HG03575 (cell line): ENCODE results near the gene ELOF1.
"Not testable (repeated sequence)": the region's sequence is repeated elsewhere in the genome, so short reads cannot be mapped to it uniquely, and the experiment has no call there.

ENCODE experiments used
- ATAC-seq: cut with Tn5 transposase; IDR thresholded peaks from one replicate; pipeline ENCODE4 v1.9.1; 2021; ENCODE audit not compliant: unreplicated experiment, insufficient number of reproducible peaks, low FRiP score; ENCODE audit errors: extremely low read depth

The ELOF1 gene

DNA sequence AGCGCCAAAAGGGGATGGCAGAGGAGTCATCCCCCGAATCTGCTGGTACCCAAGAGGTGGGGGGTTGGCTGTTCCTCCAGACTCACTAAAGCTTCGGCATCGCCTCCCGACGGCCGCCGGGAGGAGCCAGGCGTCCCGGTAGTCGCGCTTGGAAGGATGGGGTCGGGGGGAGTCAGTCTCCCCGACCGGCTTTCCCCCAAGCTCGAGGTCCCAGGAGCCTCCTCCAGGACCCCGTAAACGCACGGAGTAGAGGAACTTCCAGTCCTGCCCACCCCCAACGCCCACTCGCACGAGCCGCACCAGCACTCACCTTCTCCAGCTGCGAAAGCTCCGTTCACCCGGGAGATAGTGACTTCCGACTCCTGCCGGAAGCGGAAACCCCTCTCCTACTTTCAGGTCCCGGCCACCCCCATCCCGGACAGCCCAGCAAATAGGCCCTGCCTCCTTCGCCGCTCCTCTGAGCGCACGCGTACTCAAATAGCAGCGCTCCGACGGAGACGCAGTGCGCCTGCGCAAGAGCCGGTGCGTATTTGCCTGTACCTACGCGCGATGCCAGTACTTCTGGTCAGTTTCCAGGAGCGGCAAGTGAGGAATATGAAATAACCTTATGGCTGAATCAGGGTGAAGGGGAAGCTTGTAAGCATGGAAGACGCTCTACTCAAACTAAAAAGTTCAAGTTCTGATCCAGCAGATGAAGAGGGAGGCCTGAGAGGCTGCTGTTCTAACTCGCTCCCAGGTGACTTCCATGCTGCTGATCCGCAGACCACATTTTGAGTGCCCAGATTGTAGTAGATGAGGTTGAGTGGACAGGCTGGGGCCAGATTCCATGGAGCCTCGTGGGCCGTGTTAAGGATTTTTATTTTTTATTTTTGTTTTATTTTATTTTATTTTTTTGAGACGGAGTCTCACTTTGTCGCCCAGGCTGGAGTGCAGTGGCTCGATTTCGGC lies at the start of gene ELOF1:
Gene ELOF1, minus strand, starts transcription at position 350 of the 948 bp plus-strand sequence. CDS start 4,883 bp downstream, outside the sequence.
- ATAC-seq = no peak

DNA sequence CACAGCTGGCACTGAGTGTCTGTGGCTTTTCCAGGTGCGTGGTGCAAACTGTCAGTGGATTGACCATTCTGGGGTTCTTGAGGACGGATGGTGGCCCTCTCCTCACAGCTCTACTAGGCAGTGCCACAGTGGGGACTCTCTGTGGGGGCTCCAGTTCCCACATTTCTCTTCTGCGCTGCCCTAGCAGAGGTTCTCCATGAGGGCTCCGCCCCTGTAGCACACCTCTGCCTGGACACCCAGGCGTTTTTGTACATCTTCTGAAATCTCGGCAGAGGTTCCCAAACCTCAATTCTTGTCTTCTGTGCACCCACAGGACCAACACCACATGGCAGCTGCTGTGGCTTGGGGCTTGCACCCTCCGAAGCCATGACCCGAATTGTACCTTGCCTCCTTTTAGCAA lies 47.5 kb upstream of the ELOF1 start:
- ATAC-seq = no peak

DNA sequence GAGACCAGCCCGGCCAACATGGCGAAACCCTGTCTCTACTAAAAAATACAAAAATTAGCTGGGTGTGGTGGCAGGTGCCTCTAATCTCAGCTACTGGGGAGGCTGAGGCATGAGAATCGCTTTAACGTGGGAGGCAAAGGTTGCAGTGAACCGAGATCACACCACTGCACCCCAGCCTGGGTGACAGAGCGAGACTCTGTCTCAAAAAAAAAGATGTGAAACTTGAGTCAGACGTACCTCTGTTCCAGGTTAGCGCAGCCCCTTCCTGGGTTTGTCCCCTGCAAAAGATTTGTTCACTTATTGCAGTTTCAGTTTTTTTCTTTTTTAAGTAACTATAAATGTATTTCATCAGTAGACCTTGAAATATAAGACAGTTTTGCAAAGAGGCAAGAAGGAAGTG lies 40.7 kb upstream of the ELOF1 start:
- ATAC-seq = not testable (repeated sequence)

DNA sequence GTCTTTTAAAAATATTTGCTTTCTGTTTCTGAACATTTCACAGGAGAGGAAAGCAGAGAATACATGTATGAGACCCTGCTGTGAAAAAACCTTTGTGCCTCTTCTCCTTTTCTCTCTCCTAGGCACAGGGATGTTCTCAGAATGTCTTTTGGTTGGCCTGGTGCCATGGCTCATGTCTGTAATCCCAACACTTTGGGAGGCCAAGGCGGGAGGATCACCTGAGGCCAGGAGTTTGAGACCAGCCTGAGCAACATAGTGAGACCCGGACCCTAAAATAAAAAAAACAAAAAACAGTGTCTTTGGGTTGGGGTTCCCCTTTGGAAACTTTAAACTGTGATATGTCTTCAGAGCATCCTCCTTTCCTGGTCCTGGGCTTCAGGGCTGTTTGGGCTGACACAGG lies 39.7 kb upstream of the ELOF1 start:
- ATAC-seq = no peak

DNA sequence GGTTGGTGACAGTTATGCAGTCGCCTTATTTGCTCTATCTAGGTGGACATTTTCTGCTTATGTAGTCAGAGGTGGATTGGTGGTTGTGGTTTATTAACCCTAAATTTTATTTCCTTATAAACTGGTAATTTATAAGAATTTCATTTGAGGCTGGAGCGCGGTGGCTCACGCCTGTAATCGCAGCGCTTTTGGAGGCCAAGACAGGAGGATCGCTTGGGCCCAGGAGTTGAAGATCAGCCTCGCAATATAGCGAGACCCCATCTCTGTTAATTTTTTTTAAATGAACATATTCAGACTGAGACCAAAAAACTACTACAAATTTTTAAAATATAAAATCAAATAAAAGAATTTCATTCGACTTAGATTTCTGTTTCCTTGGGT lies 39.1 kb upstream of the ELOF1 start:
- ATAC-seq = no peak

DNA sequence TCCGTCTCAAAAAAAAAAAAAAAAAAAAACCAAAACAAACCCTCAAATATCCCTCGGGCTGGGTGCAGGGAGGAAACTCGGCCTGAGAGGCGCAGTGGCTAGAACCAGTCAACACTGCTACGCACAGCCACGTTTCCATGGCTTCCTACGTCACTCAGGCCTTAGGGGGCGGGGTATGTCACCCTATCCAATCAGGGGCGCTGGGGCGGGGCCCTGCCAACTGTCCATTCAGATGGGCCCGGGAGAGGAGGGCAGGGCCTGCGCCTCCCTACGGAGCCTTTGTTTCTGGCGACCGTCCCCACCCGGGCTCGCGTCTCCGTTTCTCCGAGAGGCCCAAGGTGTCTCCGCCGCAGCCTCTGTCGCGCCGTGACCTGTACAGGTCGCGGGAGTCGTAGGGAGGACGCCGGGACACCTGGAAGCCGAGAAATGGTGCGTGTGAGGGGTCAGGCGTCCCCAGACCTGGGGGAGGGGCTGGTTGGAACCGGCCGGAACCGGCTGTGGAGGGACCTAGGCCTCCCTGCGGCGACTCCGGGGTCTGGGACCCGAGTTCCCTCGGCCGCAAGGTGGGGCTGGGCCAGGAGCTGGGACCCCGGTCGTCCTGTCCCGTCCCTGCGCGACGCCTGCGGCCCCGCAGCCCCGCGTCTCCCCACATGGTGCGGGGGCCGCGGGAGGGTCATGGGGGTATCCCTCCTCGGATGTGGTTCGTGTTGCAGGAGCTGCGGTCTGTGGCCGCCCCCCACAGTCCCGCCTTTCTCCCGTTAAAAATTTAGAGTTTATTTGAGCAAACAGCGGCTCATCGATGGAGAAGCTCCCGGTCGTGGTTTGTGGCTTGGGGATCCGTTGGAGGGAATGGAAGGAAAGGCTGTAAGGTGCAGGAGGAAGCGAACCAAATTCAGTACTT lies 38.4 kb upstream of the ELOF1 start, which contains the start of gene ZNF627:
Gene ZNF627, plus strand, starts transcription at position 282 of the 901 bp plus-strand sequence. Its CDS starts 145 bp downstream, at position 427.
- peak; percentile 85 for ATAC-seq

DNA sequence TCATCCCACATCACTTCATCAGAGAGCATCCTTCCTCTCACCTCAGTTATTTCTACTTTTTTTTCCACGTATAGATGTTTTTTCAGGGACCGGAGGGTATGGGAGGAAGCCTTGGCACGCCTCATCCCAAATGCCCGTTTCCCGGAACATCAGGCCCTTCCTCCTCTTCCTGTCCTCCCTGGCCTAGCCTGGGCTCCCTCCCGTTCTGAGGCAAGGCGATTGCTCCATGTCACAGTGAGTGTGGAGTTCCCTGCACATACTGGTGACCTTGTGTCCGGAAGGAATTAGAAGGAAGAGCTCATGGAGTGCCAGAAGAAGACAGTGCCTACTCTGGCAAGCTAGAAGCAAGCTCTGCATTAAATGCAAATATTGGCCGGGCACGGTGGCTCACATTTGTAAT lies 37.1 kb upstream of the ELOF1 start:
- no peak for ATAC-seq

DNA sequence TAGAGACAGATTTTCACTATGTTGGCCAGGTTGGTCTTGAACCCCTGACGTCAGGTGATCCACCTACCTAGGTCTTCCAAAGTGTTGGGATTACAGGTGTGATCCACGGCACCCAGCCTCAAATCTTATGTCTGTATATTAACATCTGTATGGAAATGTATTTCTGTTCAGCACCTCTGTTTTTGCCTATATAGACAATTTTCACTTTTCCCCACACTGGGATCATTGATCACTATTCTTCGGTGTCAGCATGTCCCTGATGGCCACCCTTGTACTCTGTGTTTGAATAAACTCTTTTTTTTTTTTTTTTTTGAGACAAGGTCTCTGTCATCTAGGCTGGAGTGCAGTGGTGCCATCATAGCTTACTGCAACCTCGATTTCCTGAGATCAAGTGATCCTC lies 35.1 kb upstream of the ELOF1 start:
- ATAC-seq = no peak

DNA sequence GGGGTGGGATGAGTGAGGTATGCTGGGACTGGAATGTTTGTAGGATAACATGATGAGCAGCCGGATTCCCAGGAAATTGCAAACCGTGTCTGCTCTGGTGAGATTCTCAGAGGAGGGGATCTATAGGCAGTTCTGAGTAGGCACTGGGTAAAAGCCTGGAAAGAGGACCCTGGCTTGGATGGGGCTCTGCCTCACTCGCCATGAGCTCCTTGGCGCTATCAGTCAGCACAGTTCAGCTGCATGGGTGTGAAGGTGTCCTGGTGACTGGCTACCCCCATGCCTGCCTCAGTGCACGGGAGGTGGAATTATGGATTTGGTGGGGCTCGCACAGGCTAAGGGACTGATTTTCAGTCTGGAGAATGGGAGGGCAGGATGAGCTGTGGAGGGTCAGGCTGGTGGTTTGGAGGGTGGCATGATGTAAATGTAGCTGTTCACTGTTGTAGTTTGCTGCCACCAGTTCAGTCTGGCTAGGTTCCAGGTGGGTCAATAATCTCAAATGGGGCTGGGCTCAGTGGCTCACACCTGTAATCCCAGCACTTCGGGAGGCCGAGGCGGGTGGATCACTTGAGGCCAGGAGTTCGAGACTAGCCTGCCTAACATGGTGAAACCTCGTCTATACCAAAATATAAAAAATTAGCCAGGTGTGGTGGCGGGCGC lies 29.1 kb upstream of the ELOF1 start:
- ATAC-seq = no peak

DNA sequence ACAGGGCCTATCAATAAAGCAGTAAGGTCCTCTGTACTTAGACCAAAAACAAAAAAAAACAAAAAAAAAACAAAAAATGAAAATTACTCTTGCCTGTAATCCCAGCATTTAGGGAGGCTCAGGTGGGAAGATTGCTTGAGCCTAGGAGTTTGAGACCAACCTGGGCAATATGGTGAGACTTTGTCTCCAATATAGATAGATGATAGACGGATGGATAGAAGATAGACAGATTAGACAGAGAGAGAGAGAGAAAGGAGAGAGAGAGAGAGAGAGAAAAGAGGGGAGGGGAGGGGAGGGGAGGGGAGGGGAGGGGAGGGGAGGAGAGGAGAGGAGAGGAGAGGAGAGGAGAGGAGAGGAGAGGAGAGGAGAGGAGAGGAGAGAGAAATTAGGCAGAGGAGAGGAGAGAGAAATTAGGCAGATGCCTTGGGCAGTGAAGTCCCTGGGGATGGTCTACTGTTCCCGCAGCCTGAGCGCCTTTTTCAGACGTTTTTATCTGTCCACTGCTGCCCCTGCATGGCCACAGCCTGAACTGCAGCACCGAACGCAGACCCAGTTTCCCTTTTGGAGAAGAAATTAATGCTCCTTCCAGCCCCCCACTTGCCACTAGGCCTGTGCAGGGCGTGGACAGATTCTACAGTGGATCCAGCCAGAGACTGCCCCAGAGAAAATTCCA lies 28.4 kb upstream of the ELOF1 start:
- ATAC-seq = no peak

DNA sequence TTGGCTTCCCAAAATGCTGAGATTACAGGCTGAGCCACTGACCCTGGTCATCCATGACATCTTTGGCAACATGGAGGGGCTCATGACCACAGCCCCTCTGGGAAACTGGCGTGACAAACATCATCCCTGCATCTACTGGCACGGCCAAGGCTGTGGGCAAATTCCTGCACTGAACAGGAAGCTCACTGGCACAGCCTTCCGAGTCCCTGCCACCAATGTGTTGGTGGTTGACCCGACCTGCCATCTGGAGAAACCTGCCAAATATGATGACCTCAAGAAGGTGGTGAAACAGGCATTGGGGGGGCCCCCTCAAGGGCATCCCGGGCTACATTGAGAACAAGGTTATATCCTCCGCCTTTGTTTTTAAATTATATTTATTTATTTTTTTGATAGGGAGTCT lies 27.3 kb upstream of the ELOF1 start:
- ATAC-seq = no peak

DNA sequence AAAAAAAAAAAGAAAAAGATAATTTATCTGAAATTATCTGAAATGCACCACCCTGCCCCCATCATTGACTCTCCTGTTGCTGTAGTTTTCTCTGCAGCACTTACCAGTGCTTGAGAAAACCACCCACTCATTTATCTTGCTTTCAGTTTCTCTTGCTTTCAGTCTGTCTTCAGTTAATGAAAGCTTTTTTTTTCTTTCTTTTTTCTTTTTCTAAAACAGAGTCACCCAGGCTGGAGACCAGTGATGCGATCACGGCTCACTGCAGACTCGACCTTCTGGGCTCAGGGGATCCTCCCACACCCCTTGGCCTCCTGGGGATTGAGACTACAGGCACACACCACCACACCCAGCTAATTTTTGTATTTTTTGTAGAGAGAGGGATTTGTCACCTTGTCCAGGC lies 22.7 kb upstream of the ELOF1 start:
- peak; percentile 70 for ATAC-seq

DNA sequence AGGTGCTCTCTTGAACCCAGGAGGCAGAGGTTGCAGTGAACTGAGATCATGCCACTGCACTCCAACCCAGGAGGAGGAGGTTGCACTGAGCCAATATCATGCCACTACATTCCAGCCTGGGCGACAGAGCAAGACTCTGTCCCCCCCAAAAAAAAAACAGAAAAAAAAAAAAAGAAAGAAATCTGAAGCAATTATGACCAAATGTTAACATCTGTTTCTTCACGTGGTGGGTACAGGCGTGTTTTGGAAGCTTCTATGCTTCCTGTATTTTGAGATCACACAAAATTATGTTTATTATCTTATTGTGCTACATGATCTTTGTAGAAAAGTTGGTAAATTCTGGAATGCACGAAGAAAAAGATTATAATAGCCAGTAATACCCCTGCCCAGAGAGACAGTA lies 21.1 kb upstream of the ELOF1 start:
- no peak for ATAC-seq

DNA sequence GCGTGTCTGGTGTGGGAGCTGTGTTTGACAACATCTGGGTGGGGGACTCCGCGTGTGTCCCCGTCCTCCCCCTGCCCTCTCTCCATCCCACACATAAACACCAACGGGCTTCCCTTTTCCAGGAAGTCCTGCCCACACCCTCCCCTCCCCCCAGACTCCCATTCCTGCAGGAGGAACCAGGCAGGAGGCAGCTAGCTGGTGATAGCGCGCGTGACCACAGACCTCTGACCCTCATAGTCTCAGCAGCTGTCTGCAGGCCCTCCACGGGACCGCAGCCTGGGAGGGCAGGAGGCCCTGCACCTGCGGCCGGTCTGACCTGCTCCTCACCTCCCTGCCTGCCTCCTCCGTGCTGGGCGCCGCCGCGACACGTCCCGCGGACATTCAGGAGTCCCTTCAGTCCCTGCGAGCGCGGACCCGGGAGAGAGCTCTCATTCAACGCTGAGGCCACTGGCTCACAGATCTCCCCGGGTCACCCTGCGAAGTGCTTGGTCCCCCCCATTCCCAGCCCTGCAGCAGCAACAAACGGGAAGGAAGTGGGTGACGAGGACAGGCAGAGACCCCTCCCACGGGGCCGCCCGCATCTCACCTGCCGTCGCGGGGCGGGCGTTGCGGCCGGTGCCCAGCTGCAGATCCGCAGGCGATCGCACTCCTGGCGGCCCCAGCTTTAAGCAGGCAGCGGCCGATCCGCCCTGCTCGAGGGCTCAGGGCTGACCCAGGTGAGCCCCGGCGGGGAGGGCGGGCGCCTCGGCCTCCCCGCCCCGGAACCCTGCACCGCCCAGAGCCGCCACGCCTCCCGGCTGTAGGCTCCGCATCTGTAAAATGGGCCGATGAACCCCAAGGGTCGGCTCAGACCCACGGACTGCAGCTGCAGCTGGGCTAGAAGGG lies 19.5 kb upstream of the ELOF1 start:
- no peak for ATAC-seq

DNA sequence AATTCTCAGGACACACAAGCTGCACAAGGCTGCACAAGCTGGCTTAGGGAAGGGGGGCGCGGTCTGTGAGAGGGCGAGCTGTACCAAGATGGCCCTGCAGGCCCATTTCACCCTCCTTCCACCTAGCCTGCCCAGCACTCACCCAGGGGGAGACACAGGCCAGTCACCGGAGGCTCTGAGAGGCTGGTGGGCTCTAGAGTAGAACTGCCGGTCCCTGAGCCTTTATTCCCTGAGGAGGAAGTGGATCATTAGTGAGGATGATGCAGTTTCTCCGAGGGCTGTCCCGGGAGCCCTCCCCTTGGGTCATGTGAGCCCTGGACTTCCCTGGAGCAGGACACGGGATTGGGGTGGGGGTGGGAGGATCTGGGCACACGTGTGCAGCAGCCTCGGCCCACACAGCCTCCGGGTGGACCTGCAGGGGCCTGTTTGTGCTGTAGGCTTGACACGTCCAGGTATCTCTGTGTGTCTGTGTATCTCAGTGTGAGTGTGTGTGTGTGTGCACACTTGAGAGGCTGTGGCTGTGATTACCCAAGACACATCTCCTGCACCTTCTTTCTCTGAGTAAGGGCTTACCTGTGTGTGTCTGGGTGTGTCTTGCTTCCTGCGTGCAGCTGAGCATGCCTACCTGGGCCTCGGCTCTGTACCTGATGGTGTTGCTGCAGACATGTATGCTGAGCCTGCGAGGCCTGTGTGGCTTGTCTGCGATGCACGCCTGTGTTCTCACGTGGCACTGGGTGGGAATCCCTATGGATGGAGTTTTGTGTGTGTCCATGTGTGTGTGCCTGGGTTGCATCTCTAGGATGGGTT lies 18.6 kb upstream of the ELOF1 start, which contains the start of gene ACP5:
Gene ACP5, minus strand, starts transcription at position 195 of the 807 bp plus-strand sequence. CDS start 328 bp downstream, outside the sequence.
- ATAC-seq = no peak

DNA sequence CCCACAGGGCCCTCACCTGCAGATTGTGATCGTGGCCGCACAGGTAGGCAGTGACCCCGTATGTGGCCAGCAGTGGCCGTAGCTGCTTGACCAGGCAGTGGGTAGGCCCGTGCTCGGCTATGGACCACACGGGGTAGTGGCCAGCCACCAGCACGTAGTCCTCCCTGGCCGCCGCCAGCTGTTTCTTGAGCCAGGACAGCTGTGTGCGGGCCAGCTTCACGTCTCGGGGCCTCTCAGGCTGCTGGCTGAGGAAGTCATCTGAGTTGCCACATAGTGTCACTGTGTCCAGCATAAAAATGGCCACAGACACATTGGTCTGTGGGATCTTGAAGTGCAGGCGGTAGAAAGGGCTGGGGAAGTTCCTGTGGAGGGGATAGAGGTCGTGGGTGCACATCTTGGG lies 17.2 kb upstream of the ELOF1 start:
- ATAC-seq = no peak

DNA sequence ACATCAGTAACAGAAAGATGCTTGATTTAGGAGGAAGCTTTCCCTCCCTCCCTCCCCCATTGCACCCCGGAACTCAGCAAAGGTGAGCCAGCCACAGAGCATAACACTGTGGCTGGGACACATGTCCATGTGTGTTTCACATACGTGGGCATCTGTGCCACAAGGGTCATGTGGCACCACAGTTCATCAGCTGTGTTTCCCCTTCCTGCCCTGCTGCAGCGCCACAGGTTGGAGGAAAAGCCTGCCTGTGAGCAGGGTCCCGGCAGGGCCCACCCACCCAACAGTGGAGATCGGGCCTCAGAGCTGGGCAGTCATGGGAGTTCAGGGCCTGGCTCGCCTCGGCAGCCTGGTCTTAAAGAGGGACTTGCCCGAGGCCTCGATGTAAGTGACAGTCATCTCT lies 15.7 kb upstream of the ELOF1 start:
- no peak for ATAC-seq
